Hepatocyte (in vitro differentiated cells): ENCODE measurements around the gene CATSPER3. TPM values are rescaled to one million over a fixed set of nuclear protein-coding genes. Genes with fewer than 3 reads are reported as not detected.

Experiments used
- DNase-seq: peaks from one replicate; pipeline ENCODE4 v3.0.0-alpha.2; 2016; ENCODE audit warnings: low spot score
- H2AFZ ChIP-seq: fragments of 200-600 bp; sonication (generic); 2 replicates; pipeline ENCODE4 v1.6.0; 2016; ENCODE audit warnings: antibody characterized with exemption, mild to moderate bottlenecking
- H3K27ac ChIP-seq: fragments of 200-600 bp; sonication (generic); 2 replicates; pipeline ENCODE4 v1.5.1; 2016; ENCODE audit warnings: mild to moderate bottlenecking
- H3K27me3 ChIP-seq: fragments of 200-600 bp; sonication (generic); 2 replicates; pipeline ENCODE4 v1.6.1; 2016
- H3K36me3 ChIP-seq: fragments of 200-600 bp; sonication (generic); replicated peaks from 2 replicates; pipeline ENCODE4 v1.5.1; 2016; ENCODE audit warnings: low read depth; ENCODE audit not compliant: insufficient read depth
- H3K4me1 ChIP-seq: fragments of 200-600 bp; sonication (generic); 2 replicates; pipeline ENCODE4 v1.5.1; 2016; ENCODE audit warnings: mild to moderate bottlenecking, moderate library complexity; ENCODE audit not compliant: insufficient read depth
- H3K4me2 ChIP-seq: fragments of 200-600 bp; sonication (generic); 2 replicates; pipeline ENCODE4 v1.6.0; 2016
- H3K4me3 ChIP-seq: fragments of 200-600 bp; sonication (generic); 2 replicates; pipeline ENCODE4 v1.5.1; 2016; ENCODE audit warnings: mild to moderate bottlenecking
- H3K79me2 ChIP-seq: fragments of 200-600 bp; sonication (generic); 2 replicates; pipeline ENCODE4 v1.6.0; 2017; ENCODE audit warnings: mild to moderate bottlenecking
- H3K9me2 ChIP-seq: fragments of 200-600 bp; sonication (generic); replicated peaks from 2 replicates; pipeline ENCODE4 v1.6.0; 2017; ENCODE audit warnings: mild to moderate bottlenecking; ENCODE audit not compliant: insufficient read depth
- H3K9me3 ChIP-seq: fragments of 200-600 bp; sonication (generic); 2 replicates; pipeline ENCODE4 v1.5.1; 2016; ENCODE audit warnings: low read depth, mild to moderate bottlenecking
- H4K20me1 ChIP-seq: fragments of 200-600 bp; sonication (generic); 2 replicates; pipeline ENCODE4 v1.6.0; 2016; ENCODE audit warnings: mild to moderate bottlenecking; ENCODE audit not compliant: insufficient read depth, poor library complexity, severe bottlenecking
- EZH2 ChIP-seq: fragments of 200-600 bp; sonication (generic); IDR thresholded peaks from 2 replicates; pipeline ENCODE4 v1.6.1; 2016; ENCODE audit warnings: antibody characterized with exemption, mild to moderate bottlenecking, borderline replicate concordance
- EZH2phosphoT487 ChIP-seq: fragments of 200-600 bp; sonication (generic); IDR thresholded peaks from one replicate; pipeline ENCODE4 v1.6.1; 2018; ENCODE audit warnings: antibody characterized with exemption, mild to moderate bottlenecking, low read depth, moderate library complexity; ENCODE audit not compliant: unreplicated experiment, severe bottlenecking
- WGBS: methylation state at CpG from one replicate; pipeline ENCODE4 v1.1.6; 2016; ENCODE audit warnings: low lambda C conversion rate; ENCODE audit errors: missing lambda C conversion rate; 5-methylcytosine and 5-hydroxymethylcytosine counted together
- polyA plus RNA-seq: library from polyadenylated mRNA; unstranded; fragments of >200 nt; fragmentation: Nextera tagmentation; extraction: Ambion mirVana; gene quantifications from 2 replicates; pipeline ENCODE4 v1.2.1, GENCODE V29; 2016
- total RNA-seq: library from RNA; depleted of rRNA; stranded (reverse); fragments of >200 nt; gene quantifications from 2 replicates; pipeline ENCODE4 v1.2.3, GENCODE V29; 2014
- TF ChIP-seq, protein P1 (sequence below): fragments of 200-600 bp; sonication (generic); IDR thresholded peaks from 2 replicates; pipeline ENCODE4 v1.5.1; 2016; ENCODE audit warnings: antibody characterized with exemption, mild to moderate bottlenecking; ENCODE audit not compliant: poor library complexity

CATSPER3 gene
- total and polyA plus RNA-seq, 2 experiments from 2014 or later: 0.59 TPM; not detected in 1

GRCh38 chr5:135008556-135008955 is 40.8 kb downstream of the CATSPER3 start:
- Histone ChIP-seq H3K79me2 (no peaks in the 10 kb centered on the region), H4K20me1 (no peaks in the 10 kb centered on the region), H3K4me2 (no peak overlapping the region), H3K27me3 (no peaks in the 10 kb centered on the region), H3K27ac (no peak overlapping the region), H3K36me3 (no peaks in the 10 kb centered on the region), H3K4me1 (no peaks in the 10 kb centered on the region), H3K9me2 (no peaks in the 10 kb centered on the region), H3K4me3 (no peak overlapping the region), H2AFZ (no peak overlapping the region), H3K9me3 (no peaks in the 10 kb centered on the region)
- WGBS: 93% methylated on average over 8 of the region's 8 CpGs
- no peak for DNase-seq
- TF ChIP-seq, protein P1, sequence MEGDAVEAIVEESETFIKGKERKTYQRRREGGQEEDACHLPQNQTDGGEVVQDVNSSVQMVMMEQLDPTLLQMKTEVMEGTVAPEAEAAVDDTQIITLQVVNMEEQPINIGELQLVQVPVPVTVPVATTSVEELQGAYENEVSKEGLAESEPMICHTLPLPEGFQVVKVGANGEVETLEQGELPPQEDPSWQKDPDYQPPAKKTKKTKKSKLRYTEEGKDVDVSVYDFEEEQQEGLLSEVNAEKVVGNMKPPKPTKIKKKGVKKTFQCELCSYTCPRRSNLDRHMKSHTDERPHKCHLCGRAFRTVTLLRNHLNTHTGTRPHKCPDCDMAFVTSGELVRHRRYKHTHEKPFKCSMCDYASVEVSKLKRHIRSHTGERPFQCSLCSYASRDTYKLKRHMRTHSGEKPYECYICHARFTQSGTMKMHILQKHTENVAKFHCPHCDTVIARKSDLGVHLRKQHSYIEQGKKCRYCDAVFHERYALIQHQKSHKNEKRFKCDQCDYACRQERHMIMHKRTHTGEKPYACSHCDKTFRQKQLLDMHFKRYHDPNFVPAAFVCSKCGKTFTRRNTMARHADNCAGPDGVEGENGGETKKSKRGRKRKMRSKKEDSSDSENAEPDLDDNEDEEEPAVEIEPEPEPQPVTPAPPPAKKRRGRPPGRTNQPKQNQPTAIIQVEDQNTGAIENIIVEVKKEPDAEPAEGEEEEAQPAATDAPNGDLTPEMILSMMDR: no peak

DNA sequence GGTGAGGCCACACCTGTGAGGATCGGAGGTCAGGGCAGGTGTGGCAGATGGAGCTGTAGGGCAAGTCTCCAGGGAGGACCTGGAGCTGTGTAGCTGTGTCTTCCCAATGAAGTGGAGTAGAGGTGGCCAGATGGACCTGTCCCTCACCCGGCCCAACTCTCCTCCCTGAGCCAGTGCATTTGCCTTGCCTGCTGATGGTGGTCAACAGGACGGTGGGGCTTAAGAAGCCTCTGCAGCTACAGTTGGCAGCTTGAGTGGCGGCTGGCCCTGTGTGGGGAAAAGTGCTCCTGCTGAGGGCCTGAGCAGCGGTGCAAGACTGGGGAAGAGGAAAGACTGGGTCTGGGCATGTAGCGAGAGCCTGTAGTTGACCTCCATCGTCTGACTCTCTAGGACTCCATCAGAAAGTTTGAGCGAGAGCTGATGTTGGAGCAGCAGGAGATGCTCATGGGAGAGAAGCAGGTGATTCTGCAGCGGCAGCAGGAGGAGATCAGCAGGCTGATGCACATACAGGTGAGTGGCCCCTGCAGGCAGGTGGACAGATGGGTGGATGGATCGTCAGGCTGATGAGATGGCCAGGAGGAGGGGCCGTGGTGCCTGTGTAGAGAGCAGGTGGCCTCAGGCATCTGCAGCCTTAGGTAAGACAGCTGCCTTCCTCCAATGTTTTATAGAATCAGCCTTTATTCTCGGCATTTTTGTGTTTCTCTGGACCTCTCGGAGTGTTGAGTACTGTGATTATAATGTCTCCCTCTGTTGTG is 41.5 kb downstream of the CATSPER3 start:
- H2AFZ ChIP-seq: no peak overlapping the region
- no peak for DNase-seq
- H3K27ac ChIP-seq: no peak overlapping the region
- no peaks in the 10 kb centered on the region for H3K27me3 ChIP-seq
- H3K4me2 ChIP-seq: no peak overlapping the region
- no peaks in the 10 kb centered on the region for H3K36me3 ChIP-seq
- no peak for TF ChIP-seq EZH2phosphoT487
- TF ChIP-seq EZH2: no peak
- TF ChIP-seq, protein P1: no peak
- no peaks in the 10 kb centered on the region for H4K20me1 ChIP-seq
- H3K4me3 ChIP-seq: no peak overlapping the region
- no peaks in the 10 kb centered on the region for H3K79me2 ChIP-seq
- H3K9me3 ChIP-seq: no peaks in the 10 kb centered on the region
- H3K9me2 ChIP-seq: no peaks in the 10 kb centered on the region
- no peaks in the 10 kb centered on the region for H3K4me1 ChIP-seq
- WGBS: 89% methylated on average over 13 of the region's 13 CpGs

DNA sequence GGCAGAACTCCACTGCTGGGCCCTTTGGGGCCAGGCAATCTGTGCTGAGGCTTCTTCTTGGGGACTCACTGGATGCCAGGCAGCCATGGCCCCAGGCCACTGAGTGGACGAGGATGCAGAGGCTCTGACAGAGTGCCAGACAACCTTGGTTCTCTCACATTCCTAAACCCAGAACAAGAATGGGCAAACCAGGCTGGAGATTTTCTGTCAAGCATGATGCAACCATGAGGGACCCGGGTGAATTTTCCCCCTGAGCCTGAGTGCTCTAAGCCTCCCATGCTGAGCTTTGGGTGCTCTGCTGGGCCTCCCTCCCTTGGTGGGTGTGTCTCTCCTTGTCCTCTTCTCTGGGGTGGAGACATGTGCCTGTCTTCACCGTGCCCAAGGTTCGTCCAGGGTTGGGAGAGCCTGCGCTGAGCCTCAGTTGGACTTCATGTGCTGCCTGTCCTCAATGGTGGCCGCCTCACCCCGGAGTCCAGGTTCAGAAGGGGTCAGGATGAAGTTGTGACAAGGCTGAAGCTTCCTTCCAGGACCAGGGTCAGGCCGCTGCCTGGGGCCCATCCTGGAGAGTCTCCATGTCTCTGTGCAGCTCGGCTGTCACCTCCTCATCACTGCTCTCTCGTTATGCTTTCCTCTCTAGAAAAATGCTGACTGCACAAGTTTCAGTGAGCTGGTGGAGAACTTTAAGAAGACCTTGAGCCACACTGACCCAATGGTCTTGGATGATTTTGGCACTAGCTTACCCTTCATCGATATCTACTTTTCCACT is 42.2 kb downstream of the CATSPER3 start:
- H3K27me3 ChIP-seq: no peaks in the 10 kb centered on the region
- no peak overlapping the region for H3K27ac ChIP-seq
- H3K9me3 ChIP-seq: no peaks in the 10 kb centered on the region
- H4K20me1 ChIP-seq: no peaks in the 10 kb centered on the region
- H3K4me2 ChIP-seq: no peak overlapping the region
- no peak overlapping the region for H2AFZ ChIP-seq
- H3K9me2 ChIP-seq: no peaks in the 10 kb centered on the region
- DNase-seq: no peak
- TF ChIP-seq, protein P1: no peak
- TF ChIP-seq EZH2 (no peak), EZH2phosphoT487 (no peak)
- H3K4me3 ChIP-seq: no peak overlapping the region
- 91% methylated on average over 11 of the region's 11 CpGs for WGBS
- no peaks in the 10 kb centered on the region for H3K79me2 ChIP-seq
- no peaks in the 10 kb centered on the region for H3K4me1 ChIP-seq
- H3K36me3 ChIP-seq: no peaks in the 10 kb centered on the region
